Gastroesophageal sphincter (tissue), 3 donors: Measurements from ENCODE around the gene STMN3.

ENCODE experiments used
- EP300 ChIP-seq: sonication (generic); formaldehyde crosslinking; IDR thresholded peaks from one replicate; pipeline ENCODE4 v1.6.1; 2017; ENCODE audit warnings: antibody characterized with exemption, mild to moderate bottlenecking
- TF ChIP-seq, protein P1 (sequence below), 4 experiments: fragments of 200-600 bp in 2 of 4; fragments of 450-650 bp in 2 of 4; sonication (generic) in 1 of 4; IDR thresholded peaks; one replicate each; pipeline ENCODE4 v1.5.1; 2017 to 2019; ENCODE audit warnings: antibody characterized with exemption in 4 of 4, mild to moderate bottlenecking in 2 of 4, moderate library complexity in 2 of 4

DNA sequence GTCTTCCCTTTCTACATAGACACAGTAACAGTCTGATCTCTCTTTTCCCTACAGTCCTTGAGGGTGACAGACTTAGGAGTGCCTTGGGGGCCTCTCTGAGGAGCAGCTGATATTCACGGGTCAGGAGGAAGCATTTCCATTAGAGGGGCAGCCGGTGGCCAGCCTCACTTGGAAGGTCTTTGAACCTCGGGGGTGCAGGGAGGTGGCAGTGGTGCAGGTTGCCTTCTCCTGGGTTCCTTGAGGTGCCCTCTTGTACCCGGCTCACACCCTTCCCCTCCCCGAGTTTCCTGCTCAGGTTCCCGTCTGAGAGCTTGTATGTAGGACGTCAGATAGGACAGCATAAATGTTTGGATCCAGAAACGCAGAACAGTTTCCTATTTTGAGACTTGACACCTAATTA is 7.4 kb upstream of the STMN3 start:
- no peak for TF ChIP-seq EP300
- TF ChIP-seq, protein P1, sequence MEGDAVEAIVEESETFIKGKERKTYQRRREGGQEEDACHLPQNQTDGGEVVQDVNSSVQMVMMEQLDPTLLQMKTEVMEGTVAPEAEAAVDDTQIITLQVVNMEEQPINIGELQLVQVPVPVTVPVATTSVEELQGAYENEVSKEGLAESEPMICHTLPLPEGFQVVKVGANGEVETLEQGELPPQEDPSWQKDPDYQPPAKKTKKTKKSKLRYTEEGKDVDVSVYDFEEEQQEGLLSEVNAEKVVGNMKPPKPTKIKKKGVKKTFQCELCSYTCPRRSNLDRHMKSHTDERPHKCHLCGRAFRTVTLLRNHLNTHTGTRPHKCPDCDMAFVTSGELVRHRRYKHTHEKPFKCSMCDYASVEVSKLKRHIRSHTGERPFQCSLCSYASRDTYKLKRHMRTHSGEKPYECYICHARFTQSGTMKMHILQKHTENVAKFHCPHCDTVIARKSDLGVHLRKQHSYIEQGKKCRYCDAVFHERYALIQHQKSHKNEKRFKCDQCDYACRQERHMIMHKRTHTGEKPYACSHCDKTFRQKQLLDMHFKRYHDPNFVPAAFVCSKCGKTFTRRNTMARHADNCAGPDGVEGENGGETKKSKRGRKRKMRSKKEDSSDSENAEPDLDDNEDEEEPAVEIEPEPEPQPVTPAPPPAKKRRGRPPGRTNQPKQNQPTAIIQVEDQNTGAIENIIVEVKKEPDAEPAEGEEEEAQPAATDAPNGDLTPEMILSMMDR (IDR thresholded peaks at IDR 0.05) = no peak
